H1 (cell line): ENCODE results near the gene SOCS6. TPM values are rescaled to one million over a fixed set of nuclear protein-coding genes. Genes with fewer than 3 reads are reported as not detected.

Experiments used
- CTCF ChIA-PET: fragments of 300-600 bp; sonication (Branson Sonifier 250); formaldehyde crosslinking; loops from one replicate; lab custom pipeline; 2021; ENCODE audit not compliant: partially characterized antibody; lab: Charles Lee
- POLR2A ChIA-PET: fragments of 300-600 bp; sonication (Branson Sonifier 250); formaldehyde crosslinking; loops from one replicate; lab custom pipeline; 2021; ENCODE audit warnings: inconsistent platforms; ENCODE audit not compliant: partially characterized antibody; lab: Charles Lee
- DNase-seq, 2 experiments: peaks; one replicate each; pipeline versions ENCODE4 v3.0.0 to v3.0.0-alpha.2; 2010 to 2022; ENCODE audit warnings: low spot score in 2 of 2, low read depth in 1 of 2, mixed read lengths in 1 of 2
- FAIRE-seq: peaks from 2 replicates; lab custom pipeline; 2011; peaks lifted over from hg19 to GRCh38; lab: Jason Lieb, UNC
- H2AFZ ChIP-seq: 2 replicates; pipeline ENCODE4 v1.8.1; 2012; ENCODE audit warnings: low read length, inconsistent platforms
- H2AK5ac ChIP-seq: 2 replicates; pipeline ENCODE4 v1.6.1; 2013; ENCODE audit warnings: low read depth, low read length
- H2BK120ac ChIP-seq: replicated peaks from 2 replicates; pipeline ENCODE3; 2013; ENCODE audit warnings: low read depth, low read length, inconsistent platforms
- H2BK12ac ChIP-seq: 2 replicates; pipeline ENCODE4 v1.6.1; 2013; ENCODE audit warnings: low read depth, low read length
- H2BK15ac ChIP-seq: 2 replicates; pipeline ENCODE4 v1.6.1; 2013; ENCODE audit warnings: low read length
- H2BK20ac ChIP-seq: 2 replicates; pipeline ENCODE4 v1.6.1; 2013; ENCODE audit warnings: low read length
- H2BK5ac ChIP-seq: 2 replicates; pipeline ENCODE4 v1.6.1; 2013; ENCODE audit warnings: low read depth, low read length
- H3K14ac ChIP-seq: 2 replicates; pipeline ENCODE4 v1.6.1; 2013; ENCODE audit warnings: inconsistent platforms; ENCODE audit not compliant: insufficient read length
- H3K18ac ChIP-seq: 2 replicates; pipeline ENCODE4 v1.6.1; 2013; ENCODE audit warnings: low read length; ENCODE audit errors: extremely low read depth
- H3K23ac ChIP-seq: 2 replicates; pipeline ENCODE4 v1.6.1; 2013; ENCODE audit warnings: inconsistent platforms; ENCODE audit not compliant: insufficient read length
- H3K23me2 ChIP-seq: 2 replicates; pipeline ENCODE4 v1.6.1; 2013; ENCODE audit warnings: low read depth, low read length
- H3K27ac ChIP-seq: 2 replicates; pipeline ENCODE4 v1.6.1; 2011; ENCODE audit warnings: low read depth, low read length, inconsistent platforms
- H3K27me3 ChIP-seq, 4 experiments: replicated peaks in 1 of 4; 1 replicate in 1 of 4; 2 replicates in 3 of 4; pipeline versions ENCODE4 v1.6.1 to v1.8.1; 2011 to 2013; ENCODE audit warnings: low read length in 3 of 4, mild to moderate bottlenecking in 3 of 4, inconsistent platforms in 2 of 4, mixed read lengths in 2 of 4, moderate library complexity in 1 of 4; ENCODE audit not compliant: control insufficient read depth in 3 of 4, insufficient read depth in 3 of 4; ENCODE audit errors: extremely low read depth in 1 of 4
- H3K36me3 ChIP-seq, 4 experiments: 2 replicates each; pipeline versions ENCODE4 v1.6.1 to v1.8.1; 2011 to 2013; ENCODE audit warnings: mild to moderate bottlenecking in 4 of 4, low read length in 3 of 4, moderate library complexity in 2 of 4, control low read depth in 1 of 4, inconsistent platforms in 1 of 4; ENCODE audit not compliant: insufficient read depth in 4 of 4, control insufficient read depth in 2 of 4
- H3K4ac ChIP-seq: replicated peaks from 2 replicates; pipeline ENCODE3; 2013; ENCODE audit warnings: low read length, low read depth, mixed read lengths, inconsistent platforms; ENCODE audit not compliant: insufficient read length
- H3K4me1 ChIP-seq, 4 experiments: replicated peaks in 1 of 4; 1 replicate in 1 of 4; 2 replicates in 3 of 4; pipeline versions ENCODE4 v1.6.1 to v1.8.1; 2011 to 2013; ENCODE audit warnings: low read length in 3 of 4, inconsistent platforms in 2 of 4, mixed read lengths in 1 of 4; ENCODE audit not compliant: insufficient read depth in 4 of 4, control insufficient read depth in 3 of 4
- H3K4me2 ChIP-seq, 2 experiments: 2 replicates each; pipeline versions ENCODE4 v1.6.1 to v1.8.1; 2011 to 2013; ENCODE audit warnings: low read depth in 2 of 2, low read length in 2 of 2, control low read depth in 1 of 2, inconsistent platforms in 1 of 2, mild to moderate bottlenecking in 1 of 2; ENCODE audit not compliant: insufficient read depth in 1 of 2
- H3K4me3 ChIP-seq, 4 experiments: fragments of 200-600, 300-600 bp in 1 of 4; sonication (generic), shearing (Covaris generic), sonication (Bioruptor Twin) in 1 of 4; 2 replicates each; pipeline versions ENCODE4 v1.5.1 to v1.8.1; 2011 to 2016; ENCODE audit warnings: low read length in 4 of 4, low read depth in 3 of 4, control low read depth in 2 of 4, inconsistent platforms in 2 of 4, mild to moderate bottlenecking in 2 of 4, mixed read lengths in 1 of 4, moderate library complexity in 1 of 4; ENCODE audit not compliant: insufficient read depth in 2 of 4; ENCODE audit errors: extremely low read depth in 1 of 4
- H3K56ac ChIP-seq: replicated peaks from 2 replicates; pipeline ENCODE3; 2013; ENCODE audit warnings: low read depth, mild to moderate bottlenecking, mixed read lengths, low read length, inconsistent platforms; ENCODE audit not compliant: insufficient read length
- H3K79me1 ChIP-seq: 2 replicates; pipeline ENCODE4 v1.6.1; 2013; ENCODE audit warnings: low read depth, low read length, control low read depth
- H3K79me2 ChIP-seq, 2 experiments: 2 replicates each; pipeline versions ENCODE4 v1.6.1 to v1.8.1; 2012 to 2013; ENCODE audit warnings: low read length in 2 of 2, mild to moderate bottlenecking in 2 of 2, inconsistent platforms in 1 of 2; ENCODE audit not compliant: insufficient read depth in 2 of 2, control insufficient read depth in 1 of 2
- H3K9ac ChIP-seq, 4 experiments: replicated peaks in 1 of 4; 1 replicate in 1 of 4; 2 replicates in 3 of 4; pipeline versions ENCODE4 v1.6.1 to v1.8.1; 2011 to 2013; ENCODE audit warnings: low read depth in 3 of 4, low read length in 3 of 4, control low read depth in 2 of 4, mild to moderate bottlenecking in 2 of 4, moderate library complexity in 2 of 4, inconsistent platforms in 1 of 4; ENCODE audit errors: extremely low read depth in 1 of 4
- H3K9me3 ChIP-seq, 2 experiments: 2 replicates each; pipeline versions ENCODE4 v1.6.1 to v1.8.1; 2012 to 2013; ENCODE audit warnings: mild to moderate bottlenecking in 2 of 2, moderate library complexity in 2 of 2, control low read depth in 1 of 2, inconsistent platforms in 1 of 2, low read depth in 1 of 2, low read length in 1 of 2, mixed read lengths in 1 of 2; ENCODE audit not compliant: insufficient read depth in 2 of 2
- H4K20me1 ChIP-seq, 2 experiments: replicated peaks in 1 of 2; 2 replicates each; pipeline versions ENCODE3 to v1.8.1; 2011 to 2013; ENCODE audit warnings: inconsistent platforms in 2 of 2, low read length in 2 of 2, mild to moderate bottlenecking in 1 of 2; ENCODE audit not compliant: insufficient read depth in 2 of 2, control insufficient read depth in 1 of 2
- H4K5ac ChIP-seq: 2 replicates; pipeline ENCODE4 v1.6.1; 2013; ENCODE audit warnings: low read length, low read depth, mixed read lengths, inconsistent platforms; ENCODE audit not compliant: insufficient read length
- H4K8ac ChIP-seq: 2 replicates; pipeline ENCODE4 v1.8.0; 2013; ENCODE audit warnings: mild to moderate bottlenecking, moderate library complexity, low read length, inconsistent platforms; ENCODE audit not compliant: insufficient read depth; ENCODE audit errors: extremely low read depth
- H4K91ac ChIP-seq: replicated peaks from 2 replicates; pipeline ENCODE3; 2013; ENCODE audit warnings: low read length, mixed read lengths, inconsistent platforms; ENCODE audit not compliant: insufficient read length
- BCL11A ChIP-seq, 2 experiments: IDR thresholded peaks; one replicate each; pipeline ENCODE4 v1.6.1; 2011; ENCODE audit warnings: low read depth in 2 of 2, low read length in 2 of 2, mild to moderate bottlenecking in 2 of 2
- BRCA1 ChIP-seq: IDR thresholded peaks from 2 replicates; pipeline ENCODE4 v1.6.1; 2012; ENCODE audit warnings: low read depth, low read length, improper control_type of control experiment
- CBX5 ChIP-seq: fragments of 300-800, 300-1000 bp; sonication (generic); IDR thresholded peaks from 2 replicates; pipeline ENCODE4 v1.7.1; 2016; ENCODE audit warnings: antibody characterized with exemption, low read length, low read depth
- CHD1 ChIP-seq: IDR thresholded peaks from 2 replicates; pipeline ENCODE4 v1.6.1; 2012; ENCODE audit warnings: low read depth, low read length, improper control_type of control experiment
- EGR1 ChIP-seq: IDR thresholded peaks from 2 replicates; pipeline ENCODE4 v1.6.1; 2011; ENCODE audit warnings: low read depth, low read length, borderline replicate concordance
- RAD21 ChIP-seq, 2 experiments: IDR thresholded peaks in 1 of 2; conservative IDR thresholded peaks in 1 of 2; 2 replicates each; pipeline ENCODE4 v1.6.1; 2011; ENCODE audit warnings: low read depth in 2 of 2, low read length in 2 of 2, improper control_type of control experiment in 1 of 2, inconsistent platforms in 1 of 2, mild to moderate bottlenecking in 1 of 2, moderate library complexity in 1 of 2
- RNF2 ChIP-seq: fragments of 200-900, 300-1000 bp; sonication (generic); IDR thresholded peaks from 2 replicates; pipeline ENCODE4 v1.7.1; 2016; ENCODE audit warnings: borderline replicate concordance, low read depth, mild to moderate bottlenecking, antibody characterized with exemption, low read length; ENCODE audit not compliant: poor library complexity, severe bottlenecking; ENCODE audit errors: missing control alignments
- TEAD4 ChIP-seq: IDR thresholded peaks from 2 replicates; pipeline ENCODE4 v1.6.1; 2012; ENCODE audit warnings: low read depth, low read length, inconsistent platforms, mixed read lengths
- WGBS, 2 experiments: shearing (Covaris generic) in 1 of 2; methylation state at CpG; one replicate each; pipeline versions ENCODE4 v1.1.6 to v1.1.7; 2013 to 2015; ENCODE audit warnings: low lambda C conversion rate in 2 of 2, mixed read lengths in 2 of 2, inconsistent platforms in 1 of 2, low coverage in 1 of 2, missing lambda C conversion rate in 1 of 2; ENCODE audit not compliant: insufficient replicate concordance in 2 of 2, insufficient coverage in 1 of 2, insufficient read length in 1 of 2; ENCODE audit errors: extremely low coverage in 1 of 2, missing lambda C conversion rate in 1 of 2; 5-methylcytosine and 5-hydroxymethylcytosine counted together
- polyA plus RNA-seq, 7 experiments: library from polyadenylated mRNA; depleted of rRNA in 3 of 7; stranded (reverse) in 5 of 7; unstranded in 2 of 7; fragments of >200 nt in 5 of 7; fragments of 200-250 nt in 2 of 7; gene quantifications; 1 replicate in 5 of 7; 2 replicates in 1 of 7; 4 replicates in 1 of 7; pipeline versions ENCODE4 v1.2.1 to v1.2.3, GENCODE V29; 2011 to 2013; ENCODE audit warnings: missing spikeins in 2 of 7, mixed read lengths in 2 of 7
- total RNA-seq: library from RNA; stranded (reverse); fragmentation: NEBNext Ultra II Directional; extraction: Animal tissue kit (Norgen Biotek cat#: 25700); gene quantifications from 2 replicates; pipeline ENCODE4 v1.2.1, GENCODE V29; 2021
- TF ChIP-seq, protein P1 (sequence below): IDR thresholded peaks from 2 replicates; pipeline ENCODE4 v1.6.1; 2012; ENCODE audit warnings: low read length, inconsistent platforms
- TF ChIP-seq, protein P2 (sequence below): IDR thresholded peaks from 2 replicates; pipeline ENCODE4 v1.6.1; 2011; ENCODE audit warnings: low read depth, mild to moderate bottlenecking, low read length; ENCODE audit not compliant: insufficient read depth

SOCS6 gene
- total and polyA plus RNA-seq, 2 of the 8 experiments (the other 6 are each of a cell fraction or from before 2014, with no cell fraction given): 9.1 to 22.9 TPM

DNA sequence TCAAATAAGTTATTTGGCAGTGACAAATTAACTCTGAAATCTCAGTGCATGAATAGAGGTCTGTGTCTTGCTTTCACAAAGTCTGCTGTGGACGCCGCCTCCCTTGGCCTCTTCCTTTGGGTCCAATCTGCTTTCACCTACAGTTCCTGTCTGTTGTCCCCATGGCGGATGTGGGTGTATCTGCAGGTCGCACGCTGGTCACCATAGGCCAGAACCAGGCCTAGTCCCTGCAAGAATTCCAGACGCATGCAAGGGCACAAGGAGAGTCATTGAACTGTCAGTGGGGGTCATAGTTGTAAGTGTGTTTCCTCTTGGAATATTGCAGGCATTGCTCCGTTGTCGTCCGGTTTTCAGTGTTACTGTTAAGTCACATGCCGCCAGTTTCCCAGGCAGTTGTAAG lies 7.4 kb downstream of the SOCS6 start:
- Histone ChIP-seq H2AFZ (no peak overlapping the region), H3K14ac (no peak overlapping the region), H4K20me1 (peaks cover 0 to 16% of the 10 kb centered on the region in 2 experiments), H3K23ac (no peak overlapping the region), H3K23me2 (no peaks in the 10 kb centered on the region), H3K27me3 (no peaks in the 10 kb centered on the region), H3K56ac (no peak overlapping the region), H2BK15ac (no peak overlapping the region), H3K36me3 (no peaks in the 10 kb centered on the region), H3K9me3 (no peaks in the 10 kb centered on the region), H2BK120ac (no peak overlapping the region), H3K79me1 (peaks cover 12% of the 10 kb centered on the region), H3K4me2 (no peak overlapping the region; a peak in 1 of 4 replicates), H4K91ac (no peak overlapping the region), H2AK5ac (peak overlapping the region; percentile 43; the same call in 1 of the 2 replicates), H3K79me2 (peaks cover 22 to 99% of the 10 kb centered on the region in 2 experiments), H3K4me1 (peaks cover 0 to 10% (median 8%) of the 10 kb centered on the region in 4 experiments), H2BK12ac (no peak overlapping the region), H3K27ac (no peak overlapping the region), H3K18ac (no peak overlapping the region; the same call in 1 of the 2 replicates), H4K5ac (no peak overlapping the region), H2BK20ac (no peak overlapping the region), H2BK5ac (0 out of 2 replicates have a peak overlapping the region, but pooled peaks have one; percentile 12), H4K8ac (0 out of 2 replicates have a peak overlapping the region, but pooled peaks have one; percentile 78), H3K4ac (no peak overlapping the region), H3K9ac (no peak overlapping the region), H3K4me3 (no peak overlapping the region)
- FAIRE-seq (no peak), DNase-seq (no peak)
- 79% methylated on average over 10 of the region's 10 CpGs; no CpG with 5 or more reads in 1 of the 2 experiments for WGBS, 2 experiments
- POLR2A ChIA-PET: no interaction called here
- CTCF ChIA-PET: interaction anchor here (1.0 to 1.4 kb wide), 3 partner anchors 10 to 101 kb away, joined by 3 read pairs; partner anchors contain the start of gene RTTN
- TF ChIP-seq, protein P1, sequence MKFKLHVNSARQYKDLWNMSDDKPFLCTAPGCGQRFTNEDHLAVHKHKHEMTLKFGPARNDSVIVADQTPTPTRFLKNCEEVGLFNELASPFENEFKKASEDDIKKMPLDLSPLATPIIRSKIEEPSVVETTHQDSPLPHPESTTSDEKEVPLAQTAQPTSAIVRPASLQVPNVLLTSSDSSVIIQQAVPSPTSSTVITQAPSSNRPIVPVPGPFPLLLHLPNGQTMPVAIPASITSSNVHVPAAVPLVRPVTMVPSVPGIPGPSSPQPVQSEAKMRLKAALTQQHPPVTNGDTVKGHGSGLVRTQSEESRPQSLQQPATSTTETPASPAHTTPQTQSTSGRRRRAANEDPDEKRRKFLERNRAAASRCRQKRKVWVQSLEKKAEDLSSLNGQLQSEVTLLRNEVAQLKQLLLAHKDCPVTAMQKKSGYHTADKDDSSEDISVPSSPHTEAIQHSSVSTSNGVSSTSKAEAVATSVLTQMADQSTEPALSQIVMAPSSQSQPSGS: no peak
- TF ChIP-seq BCL11A (IDR thresholded peaks at IDR 0.05; ENCODE audit: low read depth in 2 of 2, low read length in 2 of 2) (no peak), CBX5 (no peak), RNF2 (no peak), TEAD4 (no peak), RAD21 (IDR thresholded peaks at IDR 0.05 in 1 of 2, conservative IDR thresholded peaks at IDR 0.05 in 1 of 2; ENCODE audit: low read depth in 2 of 2, low read length in 2 of 2) (no peak), BRCA1 (no peak), CHD1 (no peak), EGR1 (no peak)
- TF ChIP-seq, protein P2, sequence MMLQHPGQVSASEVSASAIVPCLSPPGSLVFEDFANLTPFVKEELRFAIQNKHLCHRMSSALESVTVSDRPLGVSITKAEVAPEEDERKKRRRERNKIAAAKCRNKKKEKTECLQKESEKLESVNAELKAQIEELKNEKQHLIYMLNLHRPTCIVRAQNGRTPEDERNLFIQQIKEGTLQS: no peak
